Mammary epithelial cell (primary cell): ENCODE measurements around the gene SPDEF.

Source experiments
- EZH2 ChIP-seq: IDR thresholded peaks from 2 replicates; pipeline ENCODE4 v1.6.1; 2012; ENCODE audit warnings: low read length, inconsistent platforms, borderline replicate concordance
- TF ChIP-seq, protein P1 (sequence below), 2 donors: IDR thresholded peaks in 1 of 2; conservative IDR thresholded peaks in 1 of 2; 2 replicates each; pipeline ENCODE4 v1.5.1; 2011 to 2012; ENCODE audit warnings: inconsistent platforms in 2 of 2, low read length in 2 of 2, mild to moderate bottlenecking in 2 of 2, control low read depth in 1 of 2, low read depth in 1 of 2; ENCODE audit not compliant: insufficient read depth in 1 of 2; ENCODE audit errors: extremely low read depth in 1 of 2

DNA sequence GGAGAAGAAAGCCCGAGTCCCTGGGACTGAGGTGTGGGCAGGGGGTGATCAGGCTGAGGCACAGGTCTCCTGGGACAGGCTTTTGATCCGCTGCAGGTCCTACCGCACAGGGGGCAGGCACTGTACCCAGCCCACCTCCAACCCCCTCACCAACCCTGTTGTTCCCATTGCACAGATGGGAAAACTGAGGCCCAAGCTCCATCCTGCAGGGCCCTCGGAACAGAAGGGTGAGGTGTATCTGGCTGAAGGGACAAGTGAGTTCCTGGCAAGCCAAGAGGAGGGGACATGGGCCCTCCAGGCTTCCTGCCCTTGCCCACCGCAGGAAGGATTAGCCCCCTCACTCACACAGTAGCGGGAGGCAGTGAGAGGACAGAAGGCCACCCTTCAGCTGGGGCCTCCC is 16.5 kb upstream of the SPDEF start:
- TF ChIP-seq, protein P1, sequence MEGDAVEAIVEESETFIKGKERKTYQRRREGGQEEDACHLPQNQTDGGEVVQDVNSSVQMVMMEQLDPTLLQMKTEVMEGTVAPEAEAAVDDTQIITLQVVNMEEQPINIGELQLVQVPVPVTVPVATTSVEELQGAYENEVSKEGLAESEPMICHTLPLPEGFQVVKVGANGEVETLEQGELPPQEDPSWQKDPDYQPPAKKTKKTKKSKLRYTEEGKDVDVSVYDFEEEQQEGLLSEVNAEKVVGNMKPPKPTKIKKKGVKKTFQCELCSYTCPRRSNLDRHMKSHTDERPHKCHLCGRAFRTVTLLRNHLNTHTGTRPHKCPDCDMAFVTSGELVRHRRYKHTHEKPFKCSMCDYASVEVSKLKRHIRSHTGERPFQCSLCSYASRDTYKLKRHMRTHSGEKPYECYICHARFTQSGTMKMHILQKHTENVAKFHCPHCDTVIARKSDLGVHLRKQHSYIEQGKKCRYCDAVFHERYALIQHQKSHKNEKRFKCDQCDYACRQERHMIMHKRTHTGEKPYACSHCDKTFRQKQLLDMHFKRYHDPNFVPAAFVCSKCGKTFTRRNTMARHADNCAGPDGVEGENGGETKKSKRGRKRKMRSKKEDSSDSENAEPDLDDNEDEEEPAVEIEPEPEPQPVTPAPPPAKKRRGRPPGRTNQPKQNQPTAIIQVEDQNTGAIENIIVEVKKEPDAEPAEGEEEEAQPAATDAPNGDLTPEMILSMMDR (conservative IDR thresholded peaks at IDR 0.05 in 1 of 2, IDR thresholded peaks at IDR 0.05 in 1 of 2; ENCODE audit: extremely low read depth in 1 of 2, insufficient read depth in 1 of 2, low read depth in 1 of 2, low read length in 2 of 2), result no peak
- TF ChIP-seq EZH2, result no peak
